Measurements from ENCODE around the gene ABCB9.
"Not testable (repeated sequence)": the region's sequence is repeated elsewhere in the genome, so short reads cannot be mapped to it uniquely, and the experiment has no call there.

The ABCB9 gene

GRCh38 chr12:122949816-122950675 is 16.2 kb downstream of the ABCB9 start:
- intact Hi-C loops (cut with DNase I) = loop anchor here (5.0 kb wide), 2 partner anchors 88 to 158 kb away; no protein-coding TSS in a partner anchor
- DNase-seq = no peak

- intact Hi-C loops (cut with DNase I) = no loop called here
- peak in 3 of 42 donors; percentile 42 to 50 (median 50) for DNase-seq
Observed at GRCh38 chr12:122949405-122949804, 16.9 kb downstream of the ABCB9 start.

- DNase-seq = no peak
- intact Hi-C loops (cut with DNase I) = no loop called here
Observed at GRCh38 chr12:122948605-122949004, 17.7 kb downstream of the ABCB9 start.

- intact Hi-C loops (cut with DNase I) = no loop called here
Observed at GRCh38 chr12:122947352-122947792, 18.9 kb downstream of the ABCB9 start.

GRCh38 chr12:122946690-122947341 is 19.4 kb downstream of the ABCB9 start:
- peak in 11 of 42 donors; percentile 17 to 69 (median 49) for DNase-seq
- intact Hi-C loops (cut with DNase I) = no loop called here

More at GRCh38 chr12:122947352-122947792, 18.9 kb downstream of the ABCB9 start:
- DNase-seq = peak in 4 of 42 donors; percentile 31 to 59 (median 38)

GRCh38 chr12:122944605-122945592 is 21.4 kb downstream of the ABCB9 start:
- intact Hi-C loops (cut with DNase I) = no loop called here
- DNase-seq = peak; percentile 62 to 94 (median 80)

- intact Hi-C loops (cut with DNase I) = no loop called here
- peak in 9 of 42 donors; percentile 18 to 54 (median 43) for DNase-seq
Observed at GRCh38 chr12:122943196-122943595, 23.1 kb downstream of the ABCB9 start.

GRCh38 chr12:122942637-122943036 is 23.6 kb downstream of the ABCB9 start:
- DNase-seq = no peak

GRCh38 chr12:122941351-122941750 is 24.9 kb downstream of the ABCB9 start:
- DNase-seq; intact Hi-C loops (cut with DNase I): not testable (repeated sequence)

More at GRCh38 chr12:122942637-122943036, 23.6 kb downstream of the ABCB9 start:
- intact Hi-C loops (cut with DNase I) = no loop called here

GRCh38 chr12:122939125-122939524 is 27.1 kb downstream of the ABCB9 start:
- peak in 14 of 42 donors; percentile 38 to 71 (median 56) for DNase-seq
- intact Hi-C loops (cut with DNase I) = no loop called here

- DNase-seq = no peak
- intact Hi-C loops (cut with DNase I) = no loop called here
Observed at GRCh38 chr12:122937622-122938091, 28.6 kb downstream of the ABCB9 start.

- intact Hi-C loops (cut with DNase I) = no loop called here
- DNase-seq = no peak
Observed at GRCh38 chr12:122935318-122935717, 30.9 kb downstream of the ABCB9 start.

GRCh38 chr12:122934722-122935121 is 31.5 kb downstream of the ABCB9 start:
- intact Hi-C loops (cut with DNase I) = no loop called here
- DNase-seq = no peak

- DNase-seq = no peak
- intact Hi-C loops (cut with DNase I) = no loop called here
Observed at GRCh38 chr12:122932207-122932606, 34.1 kb downstream of the ABCB9 start.

- intact Hi-C loops (cut with DNase I) = no loop called here
- no peak for DNase-seq
Observed at GRCh38 chr12:122929812-122930211, 36.5 kb downstream of the ABCB9 start.

GRCh38 chr12:122929148-122929538 is 37.1 kb downstream of the ABCB9 start:
- DNase-seq = no peak
- intact Hi-C loops (cut with DNase I) = no loop called here

GRCh38 chr12:122928404-122929147 is 37.7 kb downstream of the ABCB9 start:
- intact Hi-C loops (cut with DNase I) = no loop called here
- DNase-seq = no peak

- DNase-seq = no peak
- intact Hi-C loops (cut with DNase I) = no loop called here
Observed at GRCh38 chr12:122927756-122928403, 38.4 kb downstream of the ABCB9 start.

Measured in head of caudate nucleus (tissue), 42 donors.